MM.1S (cell line): ENCODE results near the gene GATAD2A.

Experiments
- CTCF ChIP-seq: fragments of 300-600 bp; sonication (generic); IDR thresholded peaks from 2 replicates; pipeline ENCODE4 v1.5.1; 2016; ENCODE audit warnings: antibody characterized with exemption, low read length, mixed read lengths
- EZH2 ChIP-seq: fragments of 300-600 bp; sonication (generic); optimal IDR thresholded peaks from 2 replicates; pipeline ENCODE3; 2017; ENCODE audit warnings: low read depth, mild to moderate bottlenecking, antibody characterized with exemption, low read length, mixed read lengths
- EZH2phosphoT487 ChIP-seq: fragments of 300-600 bp; sonication (generic); IDR thresholded peaks from 2 replicates; pipeline ENCODE4 v1.6.1; 2018; ENCODE audit warnings: antibody characterized with exemption, low read length

GRCh38 chr19:19485161-19485997 lies 79.9 kb downstream of the GATAD2A start:
- TF ChIP-seq CTCF (no peak), EZH2phosphoT487 (no peak), EZH2 (no peak)
